Liver (tissue), 9 donors: ENCODE data around the gene B3GALT2. TPM values are rescaled to one million over a fixed set of nuclear protein-coding genes. Genes with fewer than 3 reads are reported as not detected.

Experiments
- DNase-seq: peaks from one replicate; pipeline ENCODE4 v3.0.0-alpha.2; 2017; ENCODE audit warnings: low spot score
- H3K27ac ChIP-seq, 2 donors: one replicate each; pipeline ENCODE4 v1.7.0; 2013; ENCODE audit warnings: inconsistent platforms in 2 of 2, low read length in 2 of 2, control low read depth in 1 of 2, low read depth in 1 of 2, mild to moderate bottlenecking in 1 of 2
- H3K27me3 ChIP-seq, 4 donors: one replicate each; pipeline versions ENCODE4 v1.6.1 to v1.7.0; 2013; ENCODE audit warnings: low read length in 3 of 4, inconsistent platforms in 1 of 4, mild to moderate bottlenecking in 1 of 4, moderate library complexity in 1 of 4; ENCODE audit not compliant: control insufficient read depth in 4 of 4, insufficient read depth in 4 of 4
- H3K36me3 ChIP-seq, 4 donors: one replicate each; pipeline versions ENCODE4 v1.6.1 to v1.7.0; 2013; ENCODE audit warnings: low read length in 3 of 4, mild to moderate bottlenecking in 3 of 4, low read depth in 1 of 4, moderate library complexity in 1 of 4; ENCODE audit not compliant: control insufficient read depth in 4 of 4, insufficient read depth in 3 of 4
- H3K4me1 ChIP-seq, 4 donors: one replicate each; pipeline versions ENCODE4 v1.6.1 to v1.7.0; 2013; ENCODE audit warnings: low read length in 3 of 4, mild to moderate bottlenecking in 3 of 4, moderate library complexity in 1 of 4; ENCODE audit not compliant: control insufficient read depth in 4 of 4, insufficient read depth in 4 of 4
- H3K4me3 ChIP-seq, 3 donors: one replicate each; pipeline versions ENCODE4 v1.6.1 to v1.7.0; 2013; ENCODE audit warnings: low read length in 3 of 3, control low read depth in 1 of 3, low read depth in 1 of 3, mild to moderate bottlenecking in 1 of 3
- H3K9ac ChIP-seq, 2 donors: one replicate each; pipeline ENCODE4 v1.7.0; 2013; ENCODE audit warnings: low read length in 2 of 2, mild to moderate bottlenecking in 2 of 2, moderate library complexity in 2 of 2, control low read depth in 1 of 2, low read depth in 1 of 2
- H3K9me3 ChIP-seq, 4 donors: one replicate each; pipeline versions ENCODE4 v1.6.1 to v1.7.0; 2013; ENCODE audit warnings: low read length in 3 of 4; ENCODE audit not compliant: control insufficient read depth in 4 of 4
- FOXA1 ChIP-seq: IDR thresholded peaks from 2 replicates; pipeline ENCODE4 v1.6.1; 2016; ENCODE audit warnings: antibody characterized with exemption
- FOXA2 ChIP-seq: IDR thresholded peaks from 2 replicates; pipeline ENCODE4 v1.6.1; 2016; ENCODE audit warnings: antibody characterized with exemption
- GABPA ChIP-seq, 2 donors: IDR thresholded peaks in 1 of 2; conservative IDR thresholded peaks in 1 of 2; 2 replicates each; pipeline ENCODE4 v1.6.1; 2016; ENCODE audit warnings: antibody characterized with exemption in 2 of 2, mild to moderate bottlenecking in 1 of 2, moderate library complexity in 1 of 2
- HNF4A ChIP-seq, 2 donors: conservative IDR thresholded peaks; 2 replicates each; pipeline ENCODE4 v1.6.1; 2016; ENCODE audit warnings: antibody characterized with exemption in 2 of 2, mild to moderate bottlenecking in 2 of 2
- HNF4G ChIP-seq: IDR thresholded peaks from 2 replicates; pipeline ENCODE4 v1.6.1; 2016; ENCODE audit warnings: antibody characterized with exemption
- NR2F2 ChIP-seq: IDR thresholded peaks from 2 replicates; pipeline ENCODE4 v1.6.1; 2016; ENCODE audit warnings: antibody characterized with exemption
- RAD21 ChIP-seq, 2 donors: IDR thresholded peaks; 2 replicates each; pipeline ENCODE4 v1.6.1; 2016; ENCODE audit warnings: antibody characterized with exemption in 2 of 2, mild to moderate bottlenecking in 2 of 2
- RXRA ChIP-seq, 2 donors: IDR thresholded peaks; 2 replicates each; pipeline ENCODE4 v1.6.1; 2017 to 2018; ENCODE audit warnings: antibody characterized with exemption in 2 of 2, mild to moderate bottlenecking in 1 of 2
- SP1 ChIP-seq: IDR thresholded peaks from 2 replicates; pipeline ENCODE4 v1.6.1; 2018; ENCODE audit warnings: antibody characterized with exemption, mild to moderate bottlenecking
- TAF1 ChIP-seq: conservative IDR thresholded peaks from 2 replicates; pipeline ENCODE4 v1.6.1; 2016; ENCODE audit warnings: antibody characterized with exemption, mild to moderate bottlenecking
- YY1 ChIP-seq: IDR thresholded peaks from 2 replicates; pipeline ENCODE4 v1.6.1; 2016; ENCODE audit warnings: antibody characterized with exemption, mild to moderate bottlenecking
- WGBS: extraction: QIAGEN DNeasy Blood & Tissue Kit; methylation state at CpG from one replicate; pipeline ENCODE4 v1.1.7; 2013; 5-methylcytosine and 5-hydroxymethylcytosine counted together
- polyA plus RNA-seq, 2 donors: library from polyadenylated mRNA; stranded (reverse) in 1 of 2; unstranded in 1 of 2; fragments of 200-250 nt in 1 of 2; fragments of >200 nt in 1 of 2; fragmentation: Nextera tagmentation in 1 of 2; extraction: Ambion mirVana in 1 of 2; gene quantifications; one replicate each; pipeline versions ENCODE4 v1.2.1 to v1.2.3, GENCODE V29; 2013 to 2015
- total RNA-seq, 2 donors: library from RNA; depleted of rRNA; stranded (reverse); fragments of >200 nt; gene quantifications; one replicate each; pipeline ENCODE4 v1.2.3, GENCODE V29; 2014
- TF ChIP-seq, protein P1 (sequence below): fragments of 150-350 bp; IDR thresholded peaks from 2 replicates; pipeline ENCODE4 v1.5.1; 2017; ENCODE audit warnings: improper control_type of control experiment, low read depth, low read length; ENCODE audit not compliant: missing input control
- TF ChIP-seq, protein P2 (sequence below): IDR thresholded peaks from 2 replicates; pipeline ENCODE4 v1.6.1; 2016; ENCODE audit warnings: antibody characterized with exemption, mild to moderate bottlenecking
- TF ChIP-seq, protein P3 (sequence below): IDR thresholded peaks from 2 replicates; pipeline ENCODE4 v1.6.1; 2016; ENCODE audit warnings: antibody characterized with exemption
- TF ChIP-seq, protein P4 (sequence below): IDR thresholded peaks from 2 replicates; pipeline ENCODE4 v1.6.1; 2016; ENCODE audit warnings: antibody characterized with exemption
- TF ChIP-seq, protein P5 (sequence below): IDR thresholded peaks from 2 replicates; pipeline ENCODE4 v1.6.1; 2016; ENCODE audit warnings: antibody characterized with exemption
- donor health status: healthy.
- donor health status: healthy.
- donor health status: healthy.
- donor health status: healthy.
- donor health status: healthy.

The B3GALT2 gene
- total and polyA plus RNA-seq, 4 donors = 0.10 to 1.9 (median 0.35) TPM

DNA sequence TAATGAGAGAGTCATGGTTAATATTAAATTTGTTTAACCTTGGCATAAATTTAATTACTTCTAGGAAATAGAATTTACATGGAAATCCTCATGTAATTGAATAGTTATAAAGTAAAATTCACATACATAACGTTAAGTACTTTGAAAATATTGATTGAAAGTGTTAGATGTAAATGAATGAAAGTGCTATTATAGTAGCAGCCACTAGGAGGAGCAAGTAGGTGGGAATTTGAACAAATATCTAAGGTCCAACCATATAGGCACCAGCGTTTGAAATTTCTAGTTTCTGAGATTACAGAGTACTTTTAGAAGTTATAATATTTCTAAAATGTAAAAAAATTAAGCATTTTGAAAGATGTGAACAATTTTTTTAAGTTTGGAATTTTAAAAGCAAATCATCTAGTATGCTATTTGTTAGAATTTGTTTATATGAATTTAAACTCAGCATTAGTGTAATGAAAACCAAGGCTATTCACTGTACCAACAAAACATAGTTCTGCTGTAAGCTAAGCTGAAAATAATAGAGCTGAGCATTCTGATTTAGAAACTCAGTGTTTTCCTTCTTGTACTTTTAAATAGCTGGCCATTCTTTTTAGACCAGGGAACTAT is 3.3 kb downstream of the B3GALT2 start:
- H3K9ac ChIP-seq = no peak overlapping the region
- no peaks in the 10 kb centered on the region for H3K9me3 ChIP-seq
- no peak overlapping the region for H3K4me3 ChIP-seq
- peaks cover 0 to 30% (median 11%) of the 10 kb centered on the region in 4 donors for H3K4me1 ChIP-seq
- no peak overlapping the region for H3K27ac ChIP-seq
- TF ChIP-seq, protein P1, sequence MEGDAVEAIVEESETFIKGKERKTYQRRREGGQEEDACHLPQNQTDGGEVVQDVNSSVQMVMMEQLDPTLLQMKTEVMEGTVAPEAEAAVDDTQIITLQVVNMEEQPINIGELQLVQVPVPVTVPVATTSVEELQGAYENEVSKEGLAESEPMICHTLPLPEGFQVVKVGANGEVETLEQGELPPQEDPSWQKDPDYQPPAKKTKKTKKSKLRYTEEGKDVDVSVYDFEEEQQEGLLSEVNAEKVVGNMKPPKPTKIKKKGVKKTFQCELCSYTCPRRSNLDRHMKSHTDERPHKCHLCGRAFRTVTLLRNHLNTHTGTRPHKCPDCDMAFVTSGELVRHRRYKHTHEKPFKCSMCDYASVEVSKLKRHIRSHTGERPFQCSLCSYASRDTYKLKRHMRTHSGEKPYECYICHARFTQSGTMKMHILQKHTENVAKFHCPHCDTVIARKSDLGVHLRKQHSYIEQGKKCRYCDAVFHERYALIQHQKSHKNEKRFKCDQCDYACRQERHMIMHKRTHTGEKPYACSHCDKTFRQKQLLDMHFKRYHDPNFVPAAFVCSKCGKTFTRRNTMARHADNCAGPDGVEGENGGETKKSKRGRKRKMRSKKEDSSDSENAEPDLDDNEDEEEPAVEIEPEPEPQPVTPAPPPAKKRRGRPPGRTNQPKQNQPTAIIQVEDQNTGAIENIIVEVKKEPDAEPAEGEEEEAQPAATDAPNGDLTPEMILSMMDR = peak; percentile 67
- TF ChIP-seq HNF4A (conservative IDR thresholded peaks at IDR 0.05) = peak; percentile 29 to 32
- TF ChIP-seq RAD21 (IDR thresholded peaks at IDR 0.05) = peak; percentile 82 to 83
- TF ChIP-seq GABPA (IDR thresholded peaks at IDR 0.05 in 1 of 2, conservative IDR thresholded peaks at IDR 0.05 in 1 of 2) = no peak
- H3K27me3 ChIP-seq = no peaks in the 10 kb centered on the region
- 0% methylated on average over 2 of the region's 2 CpGs for WGBS
- DNase-seq = no peak
- H3K36me3 ChIP-seq = no peaks in the 10 kb centered on the region

DNA sequence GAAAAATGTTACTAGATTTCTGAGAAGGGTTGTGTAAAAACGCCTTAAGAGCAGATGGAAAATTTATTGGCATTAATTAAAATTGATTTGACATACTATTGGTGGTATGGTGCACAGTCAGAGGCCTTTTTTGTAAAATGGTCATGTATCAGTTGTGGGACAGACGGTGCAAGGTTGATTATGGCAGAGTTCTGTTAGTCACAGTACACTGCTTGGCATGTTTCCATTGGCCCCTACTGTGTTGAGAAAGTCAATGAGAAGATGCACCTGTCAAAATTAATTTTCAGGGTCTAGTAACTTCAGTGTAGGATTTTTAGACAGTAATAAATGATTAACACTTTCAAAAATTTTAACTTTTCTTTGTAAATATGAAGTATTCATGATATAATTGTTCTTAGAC is 4.4 kb downstream of the B3GALT2 start:
- Histone ChIP-seq H3K27me3 (no peaks in the 10 kb centered on the region), H3K9ac (no peak overlapping the region), H3K27ac (no peak overlapping the region), H3K4me3 (no peak overlapping the region), H3K4me1 (peaks cover 0 to 22% (median 11%) of the 10 kb centered on the region in 4 donors), H3K9me3 (no peaks in the 10 kb centered on the region), H3K36me3 (no peaks in the 10 kb centered on the region)
- TF ChIP-seq HNF4G = no peak
- TF ChIP-seq TAF1 = no peak
- TF ChIP-seq, protein P2, sequence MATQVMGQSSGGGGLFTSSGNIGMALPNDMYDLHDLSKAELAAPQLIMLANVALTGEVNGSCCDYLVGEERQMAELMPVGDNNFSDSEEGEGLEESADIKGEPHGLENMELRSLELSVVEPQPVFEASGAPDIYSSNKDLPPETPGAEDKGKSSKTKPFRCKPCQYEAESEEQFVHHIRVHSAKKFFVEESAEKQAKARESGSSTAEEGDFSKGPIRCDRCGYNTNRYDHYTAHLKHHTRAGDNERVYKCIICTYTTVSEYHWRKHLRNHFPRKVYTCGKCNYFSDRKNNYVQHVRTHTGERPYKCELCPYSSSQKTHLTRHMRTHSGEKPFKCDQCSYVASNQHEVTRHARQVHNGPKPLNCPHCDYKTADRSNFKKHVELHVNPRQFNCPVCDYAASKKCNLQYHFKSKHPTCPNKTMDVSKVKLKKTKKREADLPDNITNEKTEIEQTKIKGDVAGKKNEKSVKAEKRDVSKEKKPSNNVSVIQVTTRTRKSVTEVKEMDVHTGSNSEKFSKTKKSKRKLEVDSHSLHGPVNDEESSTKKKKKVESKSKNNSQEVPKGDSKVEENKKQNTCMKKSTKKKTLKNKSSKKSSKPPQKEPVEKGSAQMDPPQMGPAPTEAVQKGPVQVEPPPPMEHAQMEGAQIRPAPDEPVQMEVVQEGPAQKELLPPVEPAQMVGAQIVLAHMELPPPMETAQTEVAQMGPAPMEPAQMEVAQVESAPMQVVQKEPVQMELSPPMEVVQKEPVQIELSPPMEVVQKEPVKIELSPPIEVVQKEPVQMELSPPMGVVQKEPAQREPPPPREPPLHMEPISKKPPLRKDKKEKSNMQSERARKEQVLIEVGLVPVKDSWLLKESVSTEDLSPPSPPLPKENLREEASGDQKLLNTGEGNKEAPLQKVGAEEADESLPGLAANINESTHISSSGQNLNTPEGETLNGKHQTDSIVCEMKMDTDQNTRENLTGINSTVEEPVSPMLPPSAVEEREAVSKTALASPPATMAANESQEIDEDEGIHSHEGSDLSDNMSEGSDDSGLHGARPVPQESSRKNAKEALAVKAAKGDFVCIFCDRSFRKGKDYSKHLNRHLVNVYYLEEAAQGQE = no peak
- TF ChIP-seq FOXA1 = no peak
- no peak for TF ChIP-seq RXRA (IDR thresholded peaks at IDR 0.05)
- no peak for TF ChIP-seq GABPA (IDR thresholded peaks at IDR 0.05 in 1 of 2, conservative IDR thresholded peaks at IDR 0.05 in 1 of 2)
- TF ChIP-seq, protein P3, sequence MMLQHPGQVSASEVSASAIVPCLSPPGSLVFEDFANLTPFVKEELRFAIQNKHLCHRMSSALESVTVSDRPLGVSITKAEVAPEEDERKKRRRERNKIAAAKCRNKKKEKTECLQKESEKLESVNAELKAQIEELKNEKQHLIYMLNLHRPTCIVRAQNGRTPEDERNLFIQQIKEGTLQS = no peak
- no peak for TF ChIP-seq FOXA2
- TF ChIP-seq, protein P4, sequence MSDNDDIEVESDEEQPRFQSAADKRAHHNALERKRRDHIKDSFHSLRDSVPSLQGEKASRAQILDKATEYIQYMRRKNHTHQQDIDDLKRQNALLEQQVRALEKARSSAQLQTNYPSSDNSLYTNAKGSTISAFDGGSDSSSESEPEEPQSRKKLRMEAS = no peak
- TF ChIP-seq YY1 = no peak
- TF ChIP-seq, protein P1 = no peak
- TF ChIP-seq, protein P5, sequence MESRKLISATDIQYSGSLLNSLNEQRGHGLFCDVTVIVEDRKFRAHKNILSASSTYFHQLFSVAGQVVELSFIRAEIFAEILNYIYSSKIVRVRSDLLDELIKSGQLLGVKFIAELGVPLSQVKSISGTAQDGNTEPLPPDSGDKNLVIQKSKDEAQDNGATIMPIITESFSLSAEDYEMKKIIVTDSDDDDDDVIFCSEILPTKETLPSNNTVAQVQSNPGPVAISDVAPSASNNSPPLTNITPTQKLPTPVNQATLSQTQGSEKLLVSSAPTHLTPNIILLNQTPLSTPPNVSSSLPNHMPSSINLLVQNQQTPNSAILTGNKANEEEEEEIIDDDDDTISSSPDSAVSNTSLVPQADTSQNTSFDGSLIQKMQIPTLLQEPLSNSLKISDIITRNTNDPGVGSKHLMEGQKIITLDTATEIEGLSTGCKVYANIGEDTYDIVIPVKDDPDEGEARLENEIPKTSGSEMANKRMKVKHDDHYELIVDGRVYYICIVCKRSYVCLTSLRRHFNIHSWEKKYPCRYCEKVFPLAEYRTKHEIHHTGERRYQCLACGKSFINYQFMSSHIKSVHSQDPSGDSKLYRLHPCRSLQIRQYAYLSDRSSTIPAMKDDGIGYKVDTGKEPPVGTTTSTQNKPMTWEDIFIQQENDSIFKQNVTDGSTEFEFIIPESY = no peak
- TF ChIP-seq NR2F2 = no peak
- TF ChIP-seq SP1 = no peak
- DNase-seq = no peak
- WGBS = 73% methylated on average over 2 of the region's 2 CpGs
